ENCODE measurements around the gene KRTAP11-1.

Gene KRTAP11-1, protein sequence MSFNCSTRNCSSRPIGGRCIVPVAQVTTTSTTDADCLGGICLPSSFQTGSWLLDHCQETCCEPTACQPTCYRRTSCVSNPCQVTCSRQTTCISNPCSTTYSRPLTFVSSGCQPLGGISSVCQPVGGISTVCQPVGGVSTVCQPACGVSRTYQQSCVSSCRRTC

DNA sequence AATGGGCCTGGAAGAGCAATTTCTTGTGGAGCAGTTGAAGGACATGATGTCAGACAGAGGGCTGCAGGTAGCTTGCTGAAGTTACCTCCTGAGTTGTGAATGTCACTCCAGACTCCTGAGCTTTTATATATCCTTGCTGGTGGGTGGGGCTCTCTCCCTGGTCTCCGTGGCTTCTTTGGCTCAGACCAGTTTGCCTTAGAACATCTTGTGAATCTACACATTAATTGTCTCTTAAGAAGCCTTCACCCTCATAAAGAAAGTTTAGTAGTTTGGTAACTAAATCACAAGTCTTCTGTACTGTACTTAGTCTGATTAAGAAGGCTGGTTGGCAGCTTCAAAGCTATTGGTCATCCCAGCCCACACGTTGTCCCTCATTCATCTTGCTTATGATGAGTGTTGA is at the start of gene KRTAP11-1:
TSS of gene KRTAP11-1 (minus strand) at position 101 of the 400 bp plus-strand sequence. CDS start at position 45, 56 bp downstream.
- DNase-seq (ENCODE audit: low read depth) = no peak

DNA sequence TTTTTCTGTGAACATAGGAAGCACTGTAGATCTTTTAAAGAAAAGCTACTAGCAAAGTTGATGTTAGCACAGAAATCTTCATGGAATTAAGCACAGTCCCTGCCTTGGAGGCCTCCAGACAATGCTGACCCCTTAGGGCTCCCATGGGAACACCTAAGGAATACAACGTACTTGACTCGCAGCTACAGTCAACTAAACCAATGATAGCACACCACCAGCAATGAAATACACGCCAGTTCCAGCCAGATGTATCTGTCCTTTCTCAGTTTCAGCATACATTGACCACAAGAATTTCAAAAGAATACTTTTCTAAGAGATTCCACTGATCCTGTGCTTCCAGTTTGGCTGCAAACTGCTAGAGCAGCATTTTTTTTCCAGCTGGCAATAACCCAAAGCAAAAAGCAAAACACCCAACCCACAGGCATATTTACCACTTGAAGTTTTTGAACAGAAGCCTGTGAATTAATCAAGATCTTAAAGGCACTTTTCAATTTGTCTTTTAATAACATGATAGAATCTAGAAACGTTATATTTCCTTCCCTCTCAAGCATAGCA is 42.8 kb upstream of the KRTAP11-1 start:
- no peak for DNase-seq (ENCODE audit: low read depth)

DNA sequence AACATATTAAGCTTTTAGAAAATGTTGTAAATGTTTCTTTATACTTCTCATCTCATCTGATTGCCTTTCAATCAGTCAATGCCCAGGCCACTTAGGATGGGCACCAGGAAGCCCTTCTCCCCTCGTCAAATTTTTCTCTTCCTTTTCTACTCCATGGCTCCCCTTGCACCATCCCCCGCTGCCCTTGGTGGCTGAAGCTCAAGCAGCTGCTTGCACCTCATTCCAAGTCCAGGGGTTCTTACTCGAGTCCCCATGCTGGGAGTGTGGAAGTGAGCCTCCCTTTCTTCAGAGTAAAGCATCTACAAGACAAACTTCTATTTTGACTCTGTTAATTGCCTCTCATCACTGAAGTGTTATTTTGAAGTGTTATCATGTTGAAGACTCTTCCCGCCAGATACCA is 39.7 kb upstream of the KRTAP11-1 start:
- DNase-seq (ENCODE audit: low read depth) = no peak

DNA sequence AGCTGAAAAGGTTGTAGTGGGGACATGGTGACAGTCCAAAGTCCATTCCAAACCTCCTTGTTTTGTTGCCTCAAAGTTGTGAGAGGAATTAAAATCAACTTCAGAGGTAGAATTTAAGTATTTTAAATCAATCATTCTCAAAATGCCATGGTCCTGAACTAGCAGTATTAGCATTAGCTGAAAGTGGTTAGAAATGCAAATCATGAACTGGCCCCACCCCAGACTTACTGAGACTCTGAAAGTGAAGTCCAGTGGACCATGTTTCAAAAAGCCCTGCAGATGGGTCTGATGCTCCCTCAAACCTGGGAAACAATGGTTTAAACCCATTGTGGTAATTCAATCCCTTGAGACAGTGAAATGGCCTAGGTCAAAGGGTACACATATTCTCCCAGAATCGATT is 36.2 kb upstream of the KRTAP11-1 start:
- DNase-seq (ENCODE audit: low read depth) = no peak

DNA sequence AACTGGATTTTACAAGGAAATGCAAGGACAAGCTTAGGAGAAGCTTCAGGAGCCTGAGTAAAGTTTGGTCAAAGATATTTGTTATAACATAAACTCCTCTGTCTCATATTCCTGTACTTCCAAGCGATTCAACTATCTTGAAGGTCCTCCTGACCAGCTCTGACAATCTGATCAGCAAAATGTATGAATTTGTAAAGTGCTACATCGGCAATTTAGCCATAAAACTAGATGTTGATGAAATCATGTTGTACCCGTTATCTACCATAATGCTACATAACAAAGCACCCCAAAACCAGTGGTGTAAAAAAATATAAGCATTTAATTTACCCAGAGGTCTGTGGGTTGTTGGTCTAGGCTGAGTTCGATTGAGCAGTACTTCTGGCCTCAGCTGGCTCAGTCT is 19.5 kb upstream of the KRTAP11-1 start:
- no peak for DNase-seq (ENCODE audit: low read depth)

DNA sequence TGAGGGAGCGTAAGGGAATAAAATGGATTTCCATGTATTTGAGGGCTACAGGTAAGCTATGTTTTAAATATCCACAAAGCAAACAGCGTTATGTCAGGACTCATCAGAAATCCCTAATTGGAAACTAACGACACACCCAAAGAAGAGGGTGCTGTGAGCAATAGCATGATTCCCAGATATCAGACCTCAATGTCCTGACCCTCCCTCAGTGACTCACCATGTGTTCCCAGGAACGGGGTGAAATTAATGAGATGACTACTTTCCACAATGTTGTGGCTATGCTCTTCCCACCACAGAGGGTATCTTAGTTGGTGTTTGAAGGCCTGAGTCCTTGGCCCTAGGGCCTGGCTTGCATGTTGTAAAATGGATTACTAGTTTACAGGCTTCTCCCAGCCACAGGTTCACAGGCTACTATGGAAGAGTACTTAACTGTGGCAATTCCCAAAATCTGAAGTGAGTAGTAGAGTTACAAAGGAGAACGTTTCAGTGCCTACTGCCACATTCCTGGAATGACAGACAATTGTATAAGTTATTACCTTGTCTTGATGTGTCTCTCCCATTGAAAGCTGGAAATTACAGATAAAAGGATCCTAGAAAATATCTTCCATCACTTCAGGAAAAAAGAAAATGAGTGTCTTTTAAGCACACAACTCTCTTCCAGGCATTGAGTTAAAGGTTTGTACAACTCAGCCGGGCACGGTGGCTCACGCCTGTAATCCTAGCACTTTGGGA is 1.7 kb upstream of the KRTAP11-1 start:
- no peak for DNase-seq (ENCODE audit: low read depth)

DNA sequence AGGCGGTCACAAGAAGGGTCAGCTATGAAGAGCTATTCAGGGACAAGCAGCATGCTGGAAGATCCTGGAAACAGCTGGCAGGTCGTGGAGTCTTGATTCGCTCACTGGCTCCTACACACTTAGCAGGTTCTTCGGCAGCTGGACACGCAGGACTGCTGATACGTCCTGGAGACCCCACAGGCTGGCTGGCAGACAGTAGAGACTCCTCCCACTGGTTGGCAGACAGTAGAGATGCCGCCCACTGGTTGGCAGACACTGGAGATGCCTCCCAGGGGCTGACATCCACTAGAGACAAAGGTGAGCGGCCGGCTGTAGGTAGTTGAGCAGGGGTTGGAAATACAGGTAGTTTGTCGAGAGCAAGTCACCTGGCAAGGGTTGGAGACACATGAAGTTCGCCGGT is 466 bp downstream of the KRTAP11-1 start:
- DNase-seq (ENCODE audit: low read depth) = no peak

DNA sequence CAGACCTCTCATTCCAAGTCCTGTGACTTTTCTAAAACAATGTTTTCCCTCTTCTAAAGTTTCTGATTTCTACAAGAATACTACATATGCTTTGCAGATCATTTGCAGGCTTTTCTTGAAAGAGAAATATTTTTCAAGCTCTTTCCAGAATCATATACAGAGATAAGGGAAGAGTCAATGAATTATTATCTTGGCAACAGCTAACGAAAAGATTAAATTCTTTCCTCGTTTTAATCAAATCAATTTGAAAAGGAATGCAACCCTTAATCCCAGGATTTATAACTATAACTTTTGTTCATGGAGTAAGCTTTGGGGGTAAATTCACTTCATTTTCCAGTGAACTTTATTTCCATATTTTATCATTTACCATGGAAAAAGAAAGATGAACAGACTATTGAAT is 6.9 kb downstream of the KRTAP11-1 start:
- no peak for DNase-seq (ENCODE audit: low read depth)

DNA sequence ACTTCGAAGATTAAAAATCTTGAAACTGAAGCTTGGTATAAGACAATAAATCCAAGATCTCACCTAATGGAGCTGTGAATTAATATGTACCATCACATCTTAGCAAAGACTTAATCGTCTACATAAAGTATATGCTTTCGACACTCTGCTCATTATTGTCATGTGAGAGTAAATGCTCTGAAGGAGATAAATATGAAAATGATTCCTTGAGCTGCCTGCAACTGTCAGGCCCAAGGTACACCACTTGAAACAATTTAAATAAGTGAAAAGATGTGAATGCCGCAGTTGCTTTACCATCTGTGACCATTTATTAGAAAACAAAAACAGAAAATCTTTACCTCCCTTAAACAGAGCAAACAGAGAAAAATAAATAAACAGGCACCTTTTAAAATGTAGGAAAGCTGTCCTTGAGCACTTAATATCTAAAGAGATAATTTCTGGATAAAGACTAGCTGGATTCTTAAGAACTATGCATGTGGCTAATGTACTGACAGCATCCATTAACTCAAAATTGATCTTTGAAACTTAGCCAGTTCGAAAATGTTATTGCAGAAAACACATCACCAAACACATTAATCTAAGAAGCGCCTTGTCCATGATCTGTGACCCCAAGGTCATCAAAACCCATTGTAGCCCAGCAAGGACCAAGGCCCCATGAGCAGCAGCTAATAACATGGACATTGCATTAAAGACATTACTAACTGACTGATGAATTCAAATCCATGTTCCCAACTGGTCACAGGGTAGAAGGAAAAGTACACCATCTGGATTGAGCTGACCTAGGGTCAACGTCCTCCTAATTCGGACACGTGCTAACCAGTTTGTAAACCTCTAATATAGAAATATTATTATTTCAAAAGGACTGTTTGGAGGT is 33.5 kb downstream of the KRTAP11-1 start:
- DNase-seq (ENCODE audit: low read depth) = no peak

DNA sequence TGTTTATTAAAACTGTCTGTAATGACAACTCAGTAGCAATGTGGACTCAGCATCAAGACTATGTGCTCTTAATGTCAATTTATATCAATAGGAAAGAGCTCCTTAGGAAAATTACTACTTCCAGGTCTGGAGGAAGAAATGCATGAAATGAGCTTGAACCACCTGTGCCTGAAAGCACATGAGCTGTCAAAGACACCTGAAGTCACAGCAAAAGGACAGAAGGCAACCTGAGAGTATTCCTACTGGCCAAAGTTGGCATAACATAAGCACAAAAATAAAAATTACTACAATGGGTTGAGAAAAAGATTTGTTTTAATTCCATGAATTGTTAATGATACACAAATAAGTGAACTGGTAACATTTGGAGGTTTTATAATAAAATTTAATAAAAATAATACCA is 38.4 kb downstream of the KRTAP11-1 start:
- DNase-seq (ENCODE audit: low read depth) = no peak

DNA sequence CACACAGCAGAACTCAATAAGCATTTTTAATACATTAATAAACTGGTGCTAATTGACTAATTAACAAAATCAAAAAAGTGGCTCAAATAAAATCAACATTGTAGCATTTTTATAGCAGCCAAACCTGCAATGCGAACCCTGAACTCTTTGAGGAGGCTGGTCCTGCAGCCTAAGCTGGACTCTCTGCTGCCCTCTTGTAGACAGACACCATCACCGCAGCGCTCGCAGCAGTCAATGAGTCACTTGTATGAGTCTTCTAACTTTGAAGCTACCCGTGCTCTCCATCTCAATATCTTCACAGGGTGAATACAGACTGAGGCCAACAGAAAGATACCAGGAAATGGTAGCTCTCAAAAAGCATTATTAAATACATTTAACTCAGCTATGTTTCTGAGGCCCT is 42.1 kb downstream of the KRTAP11-1 start:
- no peak for DNase-seq (ENCODE audit: low read depth)

DNA sequence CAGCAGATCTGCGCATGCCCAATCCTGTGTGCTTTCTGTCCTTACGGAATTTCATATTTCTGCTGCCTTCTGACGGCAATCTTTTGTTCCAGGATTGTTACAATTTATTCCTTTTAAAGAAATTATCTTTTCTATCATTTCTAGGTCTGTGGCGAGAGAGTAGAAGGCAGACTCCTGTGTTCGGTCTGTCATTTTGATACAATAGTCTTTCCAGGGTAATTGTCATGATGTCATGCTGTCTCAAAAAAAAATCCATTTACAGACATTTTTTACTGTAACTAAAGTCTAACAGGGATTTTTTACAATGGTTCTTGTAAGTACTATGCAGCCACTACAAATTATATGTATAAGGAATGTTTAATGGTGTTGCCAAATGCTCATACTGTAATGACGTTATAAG is 42.8 kb downstream of the KRTAP11-1 start:
- no peak for DNase-seq (ENCODE audit: low read depth)

DNA sequence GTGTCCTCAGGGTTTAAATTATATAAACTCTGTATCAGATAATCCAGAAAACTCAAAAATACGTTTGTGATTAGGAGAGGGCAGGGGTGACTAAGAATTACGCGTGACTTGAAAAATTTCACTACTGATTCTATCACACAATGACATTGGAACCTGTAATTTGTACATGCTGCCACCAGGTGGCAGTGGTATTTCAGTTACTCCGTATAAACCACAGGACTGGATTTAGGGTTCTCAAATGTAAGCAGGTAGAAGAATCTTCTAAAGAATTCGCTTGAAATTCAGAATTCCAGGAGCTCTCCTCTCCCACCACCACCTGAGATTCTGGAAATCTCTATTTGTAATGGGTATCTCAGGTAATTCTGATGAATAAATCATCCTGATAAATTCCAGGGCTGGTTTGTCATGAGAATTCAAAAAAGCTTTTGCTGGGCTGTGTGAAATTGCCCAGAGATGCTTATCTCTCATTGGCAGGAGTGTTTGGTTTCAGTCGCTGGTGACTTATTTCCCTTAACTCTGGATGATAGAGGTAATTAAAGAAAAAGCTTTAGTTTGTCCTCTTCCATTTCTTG is 50.1 kb downstream of the KRTAP11-1 start:
- DNase-seq (ENCODE audit: low read depth) = no peak
